HG03354 (cell line): ENCODE data around the gene RFX6.

Experiments
- ATAC-seq: cut with Tn5 transposase; IDR thresholded peaks from one replicate; pipeline ENCODE4 v1.9.1; 2021; ENCODE audit warnings: mild to moderate bottlenecking; ENCODE audit not compliant: unreplicated experiment, poor library complexity, severe bottlenecking

RFX6 gene

DNA sequence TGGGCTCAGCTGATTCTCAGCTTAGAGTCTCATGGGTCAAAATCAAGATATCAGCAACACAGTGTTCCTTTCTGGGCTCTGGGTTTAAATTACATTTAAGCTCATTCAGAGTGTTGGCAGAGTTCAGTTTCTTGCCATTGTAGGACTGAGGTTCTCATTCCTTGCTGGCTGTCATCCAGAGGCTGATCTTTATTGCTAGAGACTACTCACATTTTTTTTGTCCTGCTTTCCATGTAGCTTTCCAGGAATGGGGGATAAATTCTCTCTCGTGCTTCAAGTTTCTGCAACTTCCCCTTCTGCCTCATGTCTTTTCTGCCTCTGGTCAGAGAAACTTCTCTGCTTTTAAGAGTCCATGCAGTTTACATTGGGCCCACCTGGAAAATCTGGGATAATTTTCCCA, 86.9 kb downstream of the RFX6 start:
- ATAC-seq: no peak

DNA sequence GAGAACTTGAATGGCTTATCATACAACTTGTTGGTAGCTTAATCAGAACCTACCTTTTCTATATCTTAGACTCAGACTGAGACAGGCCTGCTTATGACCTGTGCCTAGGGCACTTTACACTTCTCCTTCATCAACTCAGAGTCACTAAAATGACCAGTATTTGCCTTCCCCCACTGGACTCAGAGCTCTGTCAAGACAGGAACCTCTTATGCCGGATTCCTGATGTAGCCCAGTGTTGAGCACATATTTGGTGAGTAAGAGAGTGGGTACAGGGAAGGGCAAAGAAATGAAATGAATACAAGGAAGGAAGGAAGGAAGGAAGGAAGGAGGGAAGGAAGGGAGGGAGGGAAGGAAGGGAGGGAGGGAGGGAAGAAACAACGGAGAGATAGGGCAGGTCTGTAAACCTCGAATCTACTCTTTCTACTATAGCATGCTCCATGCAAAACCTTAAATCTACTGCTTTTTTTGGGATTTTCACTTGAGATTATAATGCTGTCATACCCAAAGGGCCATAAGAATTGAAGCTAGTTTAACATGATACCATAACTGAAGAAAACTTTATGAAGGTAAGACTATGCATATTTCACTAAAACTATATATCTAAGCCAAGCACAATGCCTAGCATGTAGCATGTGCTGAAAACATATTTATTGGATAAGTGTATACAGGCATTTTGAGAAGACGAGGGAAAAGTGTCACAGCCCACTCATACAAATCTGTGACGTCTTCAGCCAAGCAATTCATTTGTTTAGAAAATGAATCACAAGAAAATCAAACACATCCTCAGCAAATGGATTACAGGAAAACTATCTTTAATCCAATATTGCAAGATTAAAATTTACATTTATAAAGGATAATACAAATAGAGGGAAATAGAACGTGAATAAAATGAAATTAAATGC, 89.9 kb downstream of the RFX6 start:
- no peak for ATAC-seq

DNA sequence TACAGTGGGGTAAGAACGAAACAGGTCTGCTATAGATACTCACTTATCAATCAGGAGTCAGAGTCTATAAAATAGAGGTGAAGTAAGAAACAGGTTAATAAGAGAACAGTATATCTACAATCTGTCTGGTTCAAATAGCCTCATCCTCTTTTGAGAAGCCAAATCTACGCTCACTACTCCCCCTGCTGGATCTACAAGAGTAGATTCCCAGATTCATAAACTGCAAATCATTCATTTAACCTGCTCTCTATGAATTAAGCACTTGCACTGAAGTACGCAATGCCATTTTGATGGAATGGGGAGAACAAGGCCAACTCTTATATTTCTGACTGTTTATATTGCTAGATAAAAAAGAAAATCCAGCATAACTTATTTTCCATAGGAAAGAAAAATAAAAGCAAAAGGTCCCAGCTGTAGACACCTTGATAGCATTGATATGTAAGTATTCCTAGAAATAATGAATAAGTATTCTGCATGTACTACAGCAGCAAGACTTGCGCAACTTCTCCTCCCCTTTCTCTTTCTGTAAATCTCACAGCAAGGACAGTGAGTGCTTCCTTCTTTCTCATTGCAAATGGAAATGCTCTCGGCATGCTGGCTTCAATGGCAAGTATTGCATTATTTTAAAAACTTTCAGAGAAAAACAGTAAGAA, 92.3 kb downstream of the RFX6 start:
- peak; percentile 91 for ATAC-seq

DNA sequence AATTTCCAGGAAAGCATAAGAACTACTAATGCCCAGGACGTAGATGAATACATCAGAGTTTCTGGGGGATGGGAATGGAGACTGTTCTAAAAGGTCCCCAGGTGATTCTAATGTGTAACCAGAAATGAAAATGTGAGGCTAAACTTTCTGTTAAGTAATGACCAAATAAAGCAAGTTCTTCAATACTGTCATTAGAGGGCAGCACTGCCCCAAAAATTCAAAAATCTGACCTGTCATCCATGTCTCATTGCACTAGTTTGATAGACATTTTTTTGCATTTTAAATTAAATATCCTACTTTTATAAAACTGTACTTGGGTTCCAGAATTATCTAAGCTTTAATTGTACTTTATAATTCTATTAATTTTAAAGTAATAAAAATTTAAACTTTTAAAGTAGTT, 94.9 kb downstream of the RFX6 start:
- ATAC-seq: peak; percentile 71

DNA sequence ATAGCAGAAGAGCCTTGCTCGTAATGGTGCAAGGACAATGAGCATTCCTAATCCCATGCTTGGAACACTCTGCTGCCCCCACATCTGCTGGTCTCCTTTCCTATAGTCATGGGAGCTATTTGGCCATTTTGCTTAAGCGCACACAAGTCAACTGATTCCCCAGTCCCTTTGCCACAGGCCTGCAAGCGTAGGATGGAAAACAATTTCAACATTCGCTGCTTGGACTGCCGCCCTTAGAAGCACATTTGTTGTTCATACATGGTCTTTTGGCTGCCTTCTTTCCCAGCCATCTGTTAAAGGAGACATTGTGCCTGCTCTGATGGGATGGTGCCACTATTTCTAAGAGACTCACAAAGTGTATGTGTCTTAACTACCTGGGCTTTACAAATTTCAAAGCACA, 96.9 kb downstream of the RFX6 start:
- no peak for ATAC-seq

DNA sequence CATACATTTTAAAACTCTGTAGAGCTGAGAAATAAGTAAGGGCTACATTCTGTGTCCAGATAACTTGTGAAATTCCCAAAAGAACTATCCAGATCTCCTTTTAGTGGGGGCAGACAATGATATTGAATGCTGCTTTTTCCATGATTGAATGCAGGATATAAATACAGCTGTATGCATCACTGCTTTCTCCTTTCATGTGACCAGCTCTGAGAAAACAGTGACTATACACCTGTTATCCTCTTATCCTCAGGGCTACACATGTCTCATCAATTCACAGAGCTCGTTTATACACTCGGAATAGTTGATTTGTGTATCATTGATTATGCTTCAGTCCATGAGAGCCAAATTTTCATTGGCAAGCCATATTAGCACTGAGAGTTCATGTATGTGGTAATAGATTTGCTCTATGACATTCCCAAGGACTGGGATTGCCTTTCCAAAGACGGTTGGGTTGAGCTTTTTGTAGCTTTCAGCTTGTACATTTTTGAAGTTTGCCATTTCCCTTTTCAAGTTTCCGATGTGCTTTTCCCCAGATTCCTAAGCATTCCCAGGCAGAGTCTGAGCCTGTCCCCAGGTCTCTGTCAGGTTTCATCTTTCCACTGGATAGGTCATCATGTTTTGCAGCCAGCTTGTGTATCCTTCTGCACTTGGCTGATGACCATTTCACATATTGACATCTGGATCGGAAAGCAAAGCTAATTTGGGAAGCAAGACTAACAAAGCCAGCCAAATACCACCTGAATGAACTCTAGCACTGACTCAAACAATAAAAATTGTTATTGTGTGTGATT, 97.7 kb downstream of the RFX6 start:
- no peak for ATAC-seq

DNA sequence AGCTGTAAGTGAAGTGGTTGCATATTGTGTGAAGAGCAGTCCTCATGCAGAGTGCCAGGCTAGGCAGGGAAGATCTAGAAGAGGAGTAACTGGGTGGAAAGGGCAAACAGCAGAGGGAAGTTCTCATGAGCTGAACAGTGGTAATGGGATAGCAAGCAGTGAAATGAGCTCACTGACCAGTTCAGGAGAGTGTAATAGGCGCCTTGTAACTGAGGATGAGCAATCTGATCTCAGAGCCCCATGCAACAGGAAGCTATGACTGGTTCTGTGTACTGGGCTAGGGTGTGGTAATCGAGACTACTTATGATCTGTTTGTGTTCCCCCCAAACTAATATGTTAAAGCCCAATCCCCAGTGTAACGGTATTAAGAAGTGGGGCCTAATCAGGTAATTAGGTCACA, 98.6 kb downstream of the RFX6 start:
- ATAC-seq: no peak

DNA sequence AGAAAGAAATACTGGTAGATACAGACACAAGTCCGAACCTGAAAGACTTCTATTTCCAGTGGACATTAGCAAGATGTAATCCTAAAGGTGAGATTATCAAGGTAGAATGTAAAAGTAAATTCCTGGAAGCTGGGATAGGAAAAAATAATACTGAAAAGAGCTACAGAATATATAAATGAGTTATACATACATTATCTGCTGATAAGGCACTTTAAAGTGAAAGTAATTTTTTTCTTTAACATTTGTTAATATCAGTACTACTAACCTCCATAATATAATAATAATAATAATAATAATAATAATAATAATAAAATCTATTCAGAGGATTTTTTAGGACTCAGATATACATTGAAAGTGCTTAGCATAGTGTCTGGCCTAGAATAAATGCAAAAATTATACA, 102.5 kb downstream of the RFX6 start:
- ATAC-seq: no peak
